CD4-positive, alpha-beta T cell treated with Interleukin-21 for 1 hour (primary cell): ENCODE results near the gene TMEFF1.

Source experiments
- DNase-seq: peaks from one replicate; pipeline ENCODE4 v3.0.0-alpha.2; 2020

The TMEFF1 gene

DNA sequence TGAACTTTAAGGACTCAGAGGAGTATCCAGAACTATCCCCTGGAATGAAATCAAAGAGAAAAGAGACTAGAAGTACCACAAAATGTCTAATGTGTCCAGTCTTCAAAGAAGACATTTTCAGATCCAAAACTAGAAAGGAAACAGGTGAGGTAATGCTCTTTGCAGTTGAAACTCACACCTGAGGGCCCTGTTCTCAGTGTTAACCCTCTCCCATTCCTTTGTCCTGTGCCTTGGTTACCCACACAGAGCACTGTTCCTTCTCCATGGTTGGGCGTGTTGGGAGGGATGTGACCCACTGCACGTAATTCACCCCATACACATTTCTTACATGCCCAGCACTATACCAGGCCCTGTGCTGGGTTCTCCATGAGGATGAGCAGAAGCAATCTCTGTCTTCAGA is 24.7 kb upstream of the TMEFF1 start:
- no peak for DNase-seq

DNA sequence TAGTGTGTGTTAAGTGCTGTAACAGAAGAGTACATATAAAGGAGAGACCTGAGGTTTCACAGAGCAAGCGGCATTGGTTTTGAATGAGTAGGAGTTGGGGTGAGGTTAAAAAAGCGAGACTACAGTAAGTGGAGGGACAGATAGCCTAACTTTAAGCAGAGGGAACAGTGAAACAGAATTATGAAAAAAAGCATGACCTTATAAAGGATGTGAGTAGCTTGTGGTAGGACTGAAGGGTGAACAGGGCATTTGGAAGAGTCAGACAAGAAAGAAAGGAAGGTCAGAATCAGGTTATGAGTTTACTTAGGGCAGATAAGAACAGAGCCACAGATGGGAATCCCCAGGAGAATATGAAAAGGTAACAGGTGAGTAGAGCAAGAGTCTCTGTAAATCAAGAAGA is 23.5 kb upstream of the TMEFF1 start:
- no peak for DNase-seq

DNA sequence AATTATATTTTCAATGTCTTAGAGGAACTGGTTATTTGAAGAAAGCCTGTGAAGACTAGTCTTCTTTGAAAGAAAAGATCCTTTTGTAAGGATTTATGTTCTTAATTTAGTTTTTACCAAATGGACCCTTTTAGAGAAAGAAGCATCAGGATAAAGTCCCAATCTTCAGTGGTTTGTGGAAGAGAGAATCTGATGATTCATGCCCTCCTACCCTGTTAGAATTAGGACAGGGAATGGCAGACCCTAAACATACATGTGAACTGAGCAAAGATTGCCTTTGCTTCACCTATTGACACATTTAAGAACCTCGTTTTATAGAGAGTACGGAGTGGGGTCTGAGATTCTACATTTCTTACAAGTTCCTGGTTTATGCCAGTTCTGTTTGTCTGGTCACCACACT is 20.1 kb upstream of the TMEFF1 start:
- no peak for DNase-seq

DNA sequence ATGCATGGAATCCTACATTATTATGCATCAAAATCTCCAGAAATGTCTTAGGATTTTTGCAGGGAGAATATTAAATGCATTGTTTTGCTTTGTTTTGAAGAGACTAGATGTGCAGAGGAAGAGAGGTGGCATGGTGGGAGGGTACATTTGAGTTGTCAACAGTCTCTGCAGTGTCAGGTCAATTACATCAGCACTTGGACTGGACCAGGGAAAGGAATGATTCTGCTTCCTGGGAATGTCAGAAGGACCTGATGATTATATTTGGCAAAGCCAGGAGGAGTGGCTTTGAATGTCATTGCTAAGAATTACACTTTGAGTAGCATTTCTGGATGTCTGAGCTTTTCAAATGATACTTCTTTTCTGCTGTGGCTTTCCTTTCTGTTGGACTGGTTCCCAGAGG is 17.5 kb upstream of the TMEFF1 start:
- DNase-seq = no peak

DNA sequence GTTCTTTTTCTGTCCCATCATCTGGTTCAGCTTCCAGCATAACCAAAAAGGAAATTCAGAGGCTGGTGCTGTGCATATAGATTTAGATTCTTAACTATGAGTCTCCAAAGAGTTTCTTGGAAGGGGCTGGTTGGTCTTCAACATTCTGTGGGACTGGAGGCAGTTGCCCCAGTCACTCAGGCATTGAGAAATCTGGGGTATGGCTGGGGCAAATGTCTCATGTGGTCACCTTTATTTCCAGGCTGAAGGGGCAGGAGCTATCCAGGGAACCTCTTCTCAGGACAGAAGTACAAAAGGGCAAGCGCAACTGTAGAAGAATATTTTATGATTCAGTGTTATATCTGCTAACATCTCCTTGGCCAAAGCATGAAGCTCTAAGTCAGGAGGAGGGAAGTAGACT is 15.4 kb upstream of the TMEFF1 start:
- no peak for DNase-seq

DNA sequence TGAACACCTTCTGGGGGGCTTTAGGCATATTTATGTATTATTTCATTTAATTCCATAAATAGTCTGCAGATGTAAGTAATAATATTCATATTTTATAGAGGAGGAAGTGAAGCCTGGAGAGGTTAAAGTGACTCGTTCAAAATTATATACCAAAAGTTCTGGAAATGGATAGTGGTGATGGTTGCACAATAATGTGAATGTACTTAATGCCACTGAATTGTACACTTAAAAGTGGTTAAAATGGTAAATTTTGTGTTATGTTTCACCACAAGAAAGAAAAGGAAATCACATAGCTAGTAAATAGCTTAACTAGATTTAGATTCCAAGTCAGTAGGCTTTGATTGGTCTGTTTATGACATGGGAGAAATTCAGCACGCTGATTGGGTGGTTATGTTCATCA is 13.0 kb upstream of the TMEFF1 start:
- DNase-seq = no peak

DNA sequence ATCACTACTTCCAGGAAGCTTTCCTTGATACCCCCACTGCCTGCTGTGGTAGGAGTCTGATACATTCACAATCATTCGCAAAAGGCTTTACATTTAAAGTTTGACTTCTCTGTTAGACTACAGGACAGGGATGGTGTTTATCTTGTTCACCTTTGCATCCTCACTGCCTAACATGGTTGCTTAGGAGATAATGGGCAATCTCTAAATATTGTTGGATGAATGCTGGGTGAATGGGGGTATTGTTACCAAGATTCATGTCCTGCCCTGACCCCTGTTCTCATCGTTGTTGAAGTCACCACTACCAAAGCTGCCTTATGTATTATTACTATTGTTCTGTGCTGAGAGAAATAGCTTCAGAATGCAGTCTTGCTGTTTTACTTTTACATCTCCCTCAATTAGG is 7.7 kb upstream of the TMEFF1 start:
- DNase-seq = no peak

DNA sequence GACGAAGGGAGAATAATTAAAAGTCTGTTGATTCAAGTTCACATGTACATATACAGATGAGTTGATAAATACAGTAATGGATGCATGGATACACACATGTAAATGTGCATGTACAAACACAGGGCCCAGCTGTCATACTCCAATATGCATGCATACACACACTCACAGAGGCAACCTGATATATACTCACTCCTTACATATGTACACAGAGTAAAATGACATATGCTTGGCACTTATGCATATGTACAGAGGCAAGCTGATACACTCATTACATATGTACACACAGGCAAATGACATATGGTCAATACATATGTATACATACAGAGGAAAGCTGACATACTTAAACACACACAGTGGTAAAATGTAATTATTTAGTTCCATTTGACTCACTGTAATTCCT is 7.2 kb upstream of the TMEFF1 start:
- no peak for DNase-seq

DNA sequence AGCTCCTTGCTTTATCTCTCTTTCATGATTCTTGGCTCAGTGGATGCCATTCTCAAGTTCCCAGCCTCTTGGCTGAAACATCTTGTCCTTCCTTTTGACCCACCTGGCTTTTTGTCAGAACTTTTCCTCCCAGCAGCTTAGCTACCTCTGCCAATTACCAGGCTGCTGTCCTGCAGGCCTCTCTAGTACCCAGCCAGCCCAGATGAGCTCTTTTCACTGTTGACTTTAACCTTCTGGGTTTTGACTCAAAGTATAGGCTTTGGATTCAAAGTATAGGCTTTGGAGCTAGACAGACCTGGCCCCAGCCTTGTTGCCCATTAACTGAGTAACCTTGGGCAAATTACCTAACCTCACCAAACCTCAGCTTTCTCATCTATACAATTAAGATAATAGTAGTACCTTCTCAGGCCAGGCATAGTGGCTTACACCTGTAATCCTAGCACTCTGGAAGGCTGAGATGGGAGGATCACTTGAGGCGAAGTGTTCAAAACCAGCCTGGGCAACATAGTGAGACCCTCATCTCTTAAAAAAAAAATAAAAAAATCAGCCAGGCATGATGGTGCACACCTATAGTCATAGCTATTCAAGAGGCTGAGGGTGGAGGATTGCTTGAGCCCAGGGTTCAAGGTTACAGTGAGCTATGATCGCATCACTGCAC is 6.6 kb upstream of the TMEFF1 start:
- no peak for DNase-seq

DNA sequence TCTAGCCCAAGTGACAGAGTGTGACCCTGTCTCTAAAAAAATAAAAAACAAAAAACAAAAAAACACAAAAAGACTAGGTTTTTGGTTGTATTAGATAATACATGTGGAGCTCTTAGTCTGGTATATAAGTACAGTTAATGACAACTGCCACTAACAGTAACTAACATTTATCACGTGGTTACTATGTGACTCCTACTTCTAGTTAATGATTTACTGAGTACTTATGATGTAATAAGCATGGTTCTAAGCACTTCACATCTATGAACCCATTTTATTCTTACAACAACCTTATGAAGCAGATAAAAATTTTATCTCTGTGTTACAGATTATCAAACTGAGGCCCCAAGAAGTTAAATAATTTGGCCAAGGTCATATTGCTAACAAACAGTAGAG is 6.1 kb upstream of the TMEFF1 start:
- DNase-seq = no peak

DNA sequence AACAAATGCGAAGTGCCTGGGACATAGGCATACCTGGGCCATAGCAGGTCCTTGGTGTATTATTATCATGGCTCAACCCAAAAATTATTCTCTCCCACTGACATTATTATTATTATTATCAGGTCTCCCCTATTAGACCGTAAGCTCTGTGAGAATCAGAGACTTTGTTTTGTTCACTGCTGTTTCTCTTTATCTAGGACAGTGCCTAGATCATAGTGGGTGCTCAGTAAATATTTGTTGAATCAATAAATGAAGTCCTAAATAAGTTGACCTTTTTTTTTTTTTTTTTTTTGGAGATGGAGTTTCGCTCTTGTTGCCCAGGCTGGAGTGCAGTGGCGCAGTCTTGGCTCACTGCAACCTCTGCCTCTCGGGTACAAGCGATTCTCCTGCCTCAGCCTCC is 4.9 kb upstream of the TMEFF1 start:
- DNase-seq = no peak

DNA sequence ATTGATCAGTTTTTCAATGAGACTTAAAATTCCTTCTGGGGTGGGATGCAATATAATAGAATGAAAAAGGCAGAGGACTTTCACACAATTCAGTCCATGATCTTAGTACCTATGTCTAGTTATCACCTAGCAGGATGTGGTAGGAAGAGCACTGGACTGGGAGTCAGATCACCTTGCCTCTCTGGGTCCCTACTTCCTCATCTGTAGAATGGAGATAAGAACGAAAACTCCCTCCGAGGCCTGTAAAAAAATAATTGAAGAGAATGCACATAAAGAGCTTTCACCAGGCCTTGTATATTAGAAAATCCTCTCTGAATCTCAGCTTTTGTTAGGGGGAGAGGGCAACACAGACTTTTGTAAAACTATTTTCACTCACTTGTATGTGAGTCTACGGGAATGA is 681 bp upstream of the TMEFF1 start:
- no peak for DNase-seq

DNA sequence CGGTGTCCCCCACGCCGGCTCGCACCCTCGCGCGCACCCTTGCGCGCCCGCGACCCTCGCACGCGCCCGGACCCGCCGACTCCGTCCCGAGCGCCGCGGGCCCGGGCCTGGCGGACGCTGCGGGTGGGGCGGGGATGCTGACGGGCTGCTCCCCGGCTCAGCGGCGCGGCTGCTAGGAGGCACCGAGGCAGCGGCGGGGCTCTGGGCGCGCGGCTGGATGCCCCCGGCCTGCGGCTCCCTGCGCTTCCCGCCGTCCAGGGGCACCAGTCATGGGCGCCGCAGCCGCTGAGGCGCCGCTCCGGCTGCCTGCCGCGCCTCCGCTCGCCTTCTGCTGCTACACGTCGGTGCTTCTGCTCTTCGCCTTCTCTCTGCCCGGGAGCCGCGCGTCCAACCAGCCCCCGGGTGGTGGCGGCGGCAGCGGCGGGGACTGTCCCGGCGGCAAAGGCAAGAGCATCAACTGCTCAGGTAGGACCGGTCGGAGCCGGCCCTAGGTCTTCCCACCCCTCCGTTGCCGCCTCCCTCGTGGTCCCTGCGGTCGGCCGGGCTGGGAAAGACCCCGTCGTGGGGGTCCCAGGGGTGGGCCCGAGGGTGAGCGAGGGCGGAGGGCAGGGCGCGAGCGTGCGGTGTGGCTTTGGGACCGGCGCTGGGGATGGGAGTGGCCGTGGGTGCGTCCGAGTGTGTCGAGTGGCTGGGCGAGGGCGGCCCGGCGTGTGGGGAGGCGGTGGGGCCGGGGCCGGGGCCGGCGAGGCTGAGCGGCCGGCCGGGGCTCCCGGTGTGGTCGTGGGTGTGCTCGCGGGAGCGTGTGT is 530 bp downstream of the TMEFF1 start:
- DNase-seq = peak; percentile 2

DNA sequence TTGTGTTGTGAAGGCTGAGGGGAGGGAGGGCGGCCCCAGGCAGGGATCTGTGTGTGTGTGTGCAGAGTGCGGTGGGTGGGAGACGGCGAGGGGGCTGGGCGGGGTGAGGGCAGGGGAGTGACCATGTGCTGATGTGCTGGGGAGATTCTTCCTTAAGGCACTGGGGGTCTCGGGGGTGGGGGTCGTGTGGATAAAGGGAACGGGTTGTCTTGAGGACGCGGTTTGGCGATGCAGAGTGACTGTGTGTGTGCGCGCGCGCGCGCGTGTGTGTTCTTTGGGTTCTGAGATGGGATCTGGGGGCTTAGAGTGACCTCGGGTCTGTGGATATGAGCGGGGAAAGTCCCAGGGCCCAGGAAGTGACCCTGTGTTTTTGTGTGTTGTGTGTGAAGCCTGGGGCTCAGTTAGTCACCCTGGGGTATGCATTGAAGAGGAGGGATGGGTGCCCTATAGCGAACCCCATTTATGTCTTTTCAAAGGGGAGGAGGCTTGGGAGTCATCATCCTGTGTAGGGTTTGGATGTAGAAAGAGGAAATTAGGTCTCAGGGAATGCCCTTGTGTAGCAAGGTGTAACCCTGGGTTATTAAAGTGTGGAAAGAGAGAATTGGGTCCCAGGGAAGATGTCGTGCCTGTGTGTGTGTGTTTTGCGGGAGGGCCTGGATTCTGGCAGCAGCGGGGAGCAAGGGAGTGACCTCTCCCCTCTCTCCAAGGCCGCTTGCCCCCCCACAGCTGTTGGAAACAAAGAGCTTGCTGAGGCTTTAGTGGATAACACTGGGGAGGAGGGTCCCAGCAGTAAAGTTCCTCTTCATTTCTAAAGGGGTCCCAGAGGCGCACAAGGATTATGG is 1.4 kb downstream of the TMEFF1 start:
- no peak for DNase-seq

DNA sequence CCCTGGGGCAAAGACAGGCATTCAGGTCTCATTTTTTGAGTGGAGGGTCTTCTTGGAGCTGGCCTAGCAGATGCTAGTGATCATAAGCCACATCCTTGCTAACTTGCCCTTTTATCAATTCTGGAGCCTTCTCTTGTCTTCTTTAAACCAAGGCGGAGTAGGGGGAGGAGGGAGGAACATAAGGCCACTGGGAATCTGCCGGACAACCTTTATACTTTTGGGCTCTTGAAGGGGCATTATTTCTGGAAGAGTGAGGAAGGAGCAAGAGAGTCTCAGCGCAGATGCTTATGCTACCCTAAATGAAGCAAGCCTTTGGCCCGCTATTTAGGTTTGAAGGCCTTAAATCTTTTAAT is 2.0 kb downstream of the TMEFF1 start:
- DNase-seq = no peak

DNA sequence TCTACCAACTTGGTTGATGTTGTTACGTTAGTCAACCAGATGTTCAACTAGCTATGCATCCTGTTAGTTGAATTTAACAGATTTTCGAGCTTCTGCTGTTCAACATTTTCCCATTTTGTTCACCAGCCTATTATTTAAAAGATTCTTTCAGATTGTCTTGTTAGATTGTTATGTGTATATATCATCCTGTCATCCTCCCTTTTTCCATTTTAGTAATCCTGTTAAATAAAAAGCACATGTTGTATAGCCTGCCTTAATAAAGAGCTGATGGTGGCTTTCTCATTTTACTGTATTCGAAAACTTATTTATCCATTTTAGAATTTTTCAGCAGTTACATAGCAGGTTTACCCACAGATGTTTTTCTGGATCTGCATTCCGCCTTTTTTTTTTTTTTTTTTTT is 4.3 kb downstream of the TMEFF1 start:
- DNase-seq = no peak

DNA sequence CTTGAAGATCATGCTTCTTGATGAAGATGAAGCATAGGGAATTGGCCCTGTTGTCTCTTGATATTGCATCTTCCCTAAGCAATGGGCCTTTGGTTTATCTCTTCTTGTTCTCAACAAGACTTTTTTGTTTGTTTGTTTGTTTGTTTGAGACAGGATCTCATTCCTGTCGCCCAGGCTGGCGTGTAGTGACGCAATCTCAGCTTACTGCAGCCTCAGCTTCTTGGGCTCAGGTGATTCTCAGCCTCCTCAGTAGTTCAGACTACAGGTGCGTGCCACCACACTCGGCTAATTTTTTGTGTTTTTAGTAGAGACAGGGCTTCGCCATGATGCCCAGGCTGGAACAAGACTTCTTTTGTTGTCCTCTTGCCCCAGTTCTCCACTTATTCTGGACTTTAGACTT is 5.2 kb downstream of the TMEFF1 start:
- no peak for DNase-seq

DNA sequence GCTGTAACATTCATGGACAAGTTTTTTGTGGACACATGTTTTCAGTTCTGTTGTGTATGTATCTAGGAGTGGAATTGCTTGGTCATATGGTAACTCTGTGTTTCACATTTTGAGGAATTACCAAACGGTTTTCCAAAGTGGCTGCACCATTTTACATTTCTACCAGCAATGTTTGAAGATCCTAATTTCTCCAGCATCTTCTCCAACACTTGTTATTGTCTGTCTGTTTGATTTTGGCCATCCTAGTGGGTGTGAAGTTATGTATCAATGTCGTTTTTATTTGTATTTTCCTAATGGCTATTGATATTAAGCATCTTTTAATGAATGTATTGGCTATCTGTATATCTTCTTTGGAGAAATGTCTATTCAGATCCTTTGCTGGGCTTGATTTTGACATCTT is 6.9 kb downstream of the TMEFF1 start:
- DNase-seq = no peak

DNA sequence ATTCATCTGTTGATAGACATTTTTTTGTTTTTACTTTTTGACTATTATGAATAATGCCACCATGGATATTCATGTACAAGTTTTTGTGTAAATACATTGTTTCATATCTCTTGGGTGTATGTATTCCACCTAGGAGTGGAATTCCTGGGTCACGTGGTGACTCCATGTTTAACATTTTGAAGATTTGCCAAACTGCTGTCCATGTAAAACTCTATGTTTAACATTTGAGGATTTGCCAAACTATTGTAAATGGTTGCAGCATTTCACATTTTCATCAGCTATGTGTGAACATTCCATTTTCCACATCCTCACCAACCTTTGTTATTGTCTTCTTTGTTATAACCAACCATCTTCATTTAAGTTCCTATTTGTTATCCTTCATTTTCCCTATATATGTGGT is 12.2 kb downstream of the TMEFF1 start:
- DNase-seq = no peak

DNA sequence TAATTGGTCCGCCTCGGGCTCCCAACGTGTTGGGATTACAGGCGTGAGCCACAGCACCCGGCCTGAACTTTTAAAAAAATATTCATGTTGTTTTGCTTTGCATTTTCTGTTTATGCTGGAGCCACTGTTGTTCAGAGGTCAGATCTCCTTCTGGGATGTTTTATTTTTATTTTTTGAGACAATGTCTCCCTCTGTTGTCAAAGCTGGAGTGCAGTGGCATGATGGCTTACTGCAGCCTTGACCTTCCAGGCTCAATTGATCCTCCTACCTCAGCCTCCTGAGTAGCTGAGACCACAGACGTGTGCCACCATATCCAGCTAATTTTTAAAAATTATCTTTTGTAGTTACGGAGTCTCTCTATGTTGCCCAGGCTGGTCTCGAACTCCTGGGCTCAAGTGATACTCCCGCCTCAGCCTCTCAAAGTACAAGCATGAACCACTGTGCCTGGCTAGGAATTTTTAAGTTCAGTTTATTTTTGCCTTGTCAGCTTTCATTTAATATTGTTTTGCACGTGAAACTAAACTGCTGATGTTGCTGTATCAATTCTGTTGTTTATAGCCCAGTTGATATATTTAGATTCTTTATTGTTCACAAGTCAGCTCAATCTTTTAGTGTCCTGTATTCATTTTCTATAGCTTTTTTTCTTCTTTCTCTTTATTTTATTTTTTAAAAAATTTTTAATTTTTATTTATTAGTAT is 13.7 kb downstream of the TMEFF1 start:
- DNase-seq = no peak

DNA sequence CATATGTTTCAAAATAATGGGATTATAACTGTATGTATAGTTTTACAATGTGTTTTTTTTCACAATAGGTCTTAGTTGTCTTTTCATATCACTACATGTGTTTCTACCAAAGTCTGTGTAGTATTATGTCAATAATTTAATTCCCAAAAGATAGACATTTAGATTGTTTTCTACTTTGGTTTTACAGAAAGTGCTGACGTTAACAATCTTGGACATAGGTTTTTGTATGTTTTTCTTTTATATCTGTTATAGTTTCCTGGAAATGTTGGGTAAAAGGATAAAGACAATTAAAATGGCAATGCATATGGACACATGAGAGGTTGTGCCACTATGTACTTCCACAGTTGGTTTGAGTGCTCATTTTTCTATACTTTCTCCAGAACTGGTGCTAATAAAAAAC is 15.2 kb downstream of the TMEFF1 start:
- no peak for DNase-seq

DNA sequence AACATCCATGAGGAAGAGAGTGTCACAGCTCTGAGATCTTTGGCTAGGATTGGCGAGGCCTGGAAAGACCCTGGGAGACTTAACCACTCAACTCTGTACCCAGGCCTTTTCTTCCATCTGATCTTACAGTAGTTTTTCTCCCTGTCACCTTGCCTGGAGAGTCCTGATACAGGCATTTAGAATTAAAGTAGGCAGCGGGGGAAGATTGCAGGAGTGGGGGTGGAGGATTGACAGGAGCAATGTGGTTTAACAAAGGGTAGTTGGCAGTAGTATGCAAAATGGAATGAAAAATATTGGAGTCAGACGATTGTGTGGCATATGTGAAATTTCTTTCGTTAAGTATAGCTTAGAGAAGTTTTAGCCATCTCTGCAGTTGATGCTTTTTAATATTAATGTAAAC is 16.9 kb downstream of the TMEFF1 start:
- DNase-seq = no peak

DNA sequence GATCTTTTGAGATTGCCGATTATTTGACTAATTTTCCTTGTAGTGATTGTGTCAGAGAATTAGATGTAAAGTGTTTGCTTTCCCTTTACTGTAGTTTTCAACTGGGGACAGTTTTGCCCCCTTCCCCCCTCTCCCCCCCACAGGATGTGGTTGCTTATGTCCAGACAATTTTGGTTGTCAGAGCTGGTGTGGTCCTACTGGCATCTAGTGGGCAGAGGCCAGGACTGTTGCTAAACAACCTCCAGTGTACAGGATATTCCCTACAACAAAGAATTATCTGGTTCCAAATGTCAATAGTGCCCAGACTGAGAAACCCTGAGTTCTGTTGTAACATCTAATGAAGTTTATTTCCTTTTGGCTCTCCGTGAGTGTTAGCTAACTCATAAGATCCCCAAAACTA is 20.0 kb downstream of the TMEFF1 start:
- no peak for DNase-seq

DNA sequence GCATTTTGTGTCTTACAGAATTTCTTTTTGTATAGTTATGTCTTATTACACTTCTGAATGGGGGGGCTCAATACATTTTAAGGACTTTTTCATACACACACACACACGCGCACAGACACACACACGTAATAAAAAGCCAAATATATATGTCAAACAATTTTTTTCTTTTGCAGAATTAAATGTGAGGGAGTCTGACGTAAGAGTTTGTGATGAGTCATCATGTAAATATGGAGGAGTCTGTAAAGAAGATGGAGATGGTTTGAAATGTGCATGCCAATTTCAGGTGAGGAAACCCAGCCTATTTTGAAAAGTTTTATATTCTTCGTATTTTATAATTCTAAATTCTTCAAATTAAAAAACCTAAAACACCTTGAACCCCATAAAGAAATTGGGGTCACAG is 25.6 kb downstream of the TMEFF1 start:
- no peak for DNase-seq
